Smooth muscle cell of the brain vasculature (primary cell): ENCODE measurements around the gene SFI1.
"Not testable (repeated sequence)": the region's sequence is repeated elsewhere in the genome, so short reads cannot be mapped to it uniquely, and the experiment has no call there.

ENCODE experiments used
- DNase-seq: peaks from one replicate; pipeline ENCODE4 v3.0.0-alpha.2; 2012; ENCODE audit warnings: low read depth, low spot score

The SFI1 gene

DNA sequence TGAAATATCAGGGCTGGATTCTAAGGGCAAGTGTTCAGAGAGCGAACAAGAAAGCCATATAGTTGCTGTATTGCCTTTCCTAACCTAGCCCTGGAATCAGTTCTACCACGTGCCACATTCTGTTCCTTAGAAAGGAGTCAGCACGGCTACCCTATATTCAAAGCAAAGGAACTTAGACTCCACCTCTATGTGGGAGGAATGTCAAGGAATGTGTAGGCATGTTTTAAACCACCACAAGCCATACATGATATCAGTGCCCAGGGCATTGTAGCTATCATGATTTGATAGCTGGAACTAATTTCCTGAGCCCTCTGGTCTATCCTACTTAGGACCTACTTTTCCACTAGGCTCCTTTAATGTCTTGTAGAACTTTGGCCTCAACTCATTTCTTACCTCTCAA lies 4.2 kb upstream of the SFI1 start:
- DNase-seq = no peak

DNA sequence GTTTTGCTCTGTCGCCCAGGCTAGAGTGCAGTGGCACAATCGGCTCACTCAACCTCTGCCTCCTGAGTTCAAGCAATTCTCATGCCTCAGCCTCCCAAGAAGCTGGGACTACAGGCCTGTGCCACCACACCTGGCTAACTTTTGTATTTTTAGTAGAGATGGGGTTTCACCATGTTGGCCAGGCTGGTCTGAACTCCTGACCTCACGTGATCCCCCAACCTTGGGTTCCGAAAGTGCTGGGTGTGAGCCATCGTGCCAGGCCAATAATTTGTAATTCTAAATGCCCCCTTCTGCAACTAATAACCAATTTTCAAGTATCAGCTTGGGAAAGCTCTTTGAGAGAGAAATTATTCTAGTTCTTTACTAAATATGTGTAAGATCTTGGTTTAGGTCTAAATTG lies 3.0 kb upstream of the SFI1 start:
- DNase-seq = not testable (repeated sequence)

DNA sequence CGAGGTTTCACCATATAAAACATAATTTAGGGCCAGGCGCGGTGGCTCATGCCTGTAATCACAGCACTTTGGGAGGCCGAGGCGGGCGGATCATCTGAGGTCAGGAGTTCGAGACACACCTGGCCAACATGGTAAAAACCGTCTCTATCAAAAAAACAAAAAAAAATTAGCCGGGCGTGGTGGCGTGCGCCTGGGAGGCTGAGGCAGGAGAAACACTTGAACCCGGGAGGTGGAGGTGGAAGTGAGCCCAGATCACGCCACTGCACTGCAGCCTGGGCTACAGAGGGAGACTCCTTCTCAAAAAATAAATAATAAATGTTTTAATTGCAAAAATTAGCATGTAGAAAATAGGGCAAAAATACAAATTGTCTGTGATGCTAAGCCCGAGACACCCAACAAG lies 993 bp upstream of the SFI1 start:
- DNase-seq = no peak

DNA sequence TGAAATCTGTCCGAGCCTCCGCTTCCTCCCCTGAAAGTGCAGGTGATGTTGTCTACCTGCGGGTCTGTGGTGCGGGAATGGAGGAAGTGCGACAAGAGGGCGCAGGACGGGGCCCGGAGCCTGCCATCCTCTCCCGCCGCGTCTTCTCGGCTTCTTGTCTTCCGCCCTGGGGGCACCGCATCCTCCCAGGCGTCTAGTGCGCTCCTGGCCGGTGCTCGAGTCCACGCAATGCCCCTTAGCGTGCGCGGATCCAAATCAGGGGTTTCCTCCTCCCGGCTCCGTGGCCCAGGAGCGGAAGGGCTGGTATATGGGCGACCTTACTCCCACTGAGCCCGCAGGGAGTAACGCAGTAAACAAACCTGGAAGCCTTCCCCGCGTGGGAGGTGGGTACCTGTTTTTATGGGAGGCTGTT lies 405 bp downstream of the SFI1 start:
- no peak for DNase-seq

DNA sequence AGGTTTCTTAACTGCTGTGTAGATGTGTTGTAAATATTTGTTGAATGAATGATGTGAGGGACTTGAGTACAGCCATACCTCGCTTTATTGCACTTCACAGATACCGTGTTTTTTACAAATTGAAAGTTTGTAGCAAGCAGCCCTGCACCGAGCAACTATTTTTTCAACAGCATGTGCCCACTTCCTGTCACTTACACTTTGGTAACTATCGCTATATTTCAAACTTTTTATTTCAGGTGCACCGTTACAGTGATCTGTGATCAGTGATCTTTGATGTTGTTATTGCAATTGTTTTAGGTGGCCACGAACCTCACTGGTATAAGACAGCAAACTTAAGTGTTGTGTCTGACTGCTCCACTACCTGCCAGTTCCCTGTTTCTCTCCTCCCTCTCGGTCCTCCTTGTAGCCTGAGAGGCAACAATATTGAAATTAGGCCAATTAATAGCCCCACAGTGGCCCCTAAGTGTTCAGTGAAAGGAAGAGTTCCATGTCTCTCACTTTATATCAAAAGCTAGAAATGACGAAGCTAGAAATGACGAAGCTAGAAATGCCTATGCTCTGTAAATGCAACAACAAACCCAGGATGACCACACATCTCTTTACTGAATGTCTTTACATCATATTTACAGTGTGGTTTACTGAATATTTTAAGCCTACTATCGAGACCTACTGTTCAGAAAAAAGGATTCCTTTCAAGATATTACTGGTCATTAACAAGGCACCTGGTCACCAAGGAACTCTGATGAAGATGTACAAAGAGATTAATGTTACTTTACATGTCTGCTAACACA lies 1.0 kb downstream of the SFI1 start:
- no peak for DNase-seq

DNA sequence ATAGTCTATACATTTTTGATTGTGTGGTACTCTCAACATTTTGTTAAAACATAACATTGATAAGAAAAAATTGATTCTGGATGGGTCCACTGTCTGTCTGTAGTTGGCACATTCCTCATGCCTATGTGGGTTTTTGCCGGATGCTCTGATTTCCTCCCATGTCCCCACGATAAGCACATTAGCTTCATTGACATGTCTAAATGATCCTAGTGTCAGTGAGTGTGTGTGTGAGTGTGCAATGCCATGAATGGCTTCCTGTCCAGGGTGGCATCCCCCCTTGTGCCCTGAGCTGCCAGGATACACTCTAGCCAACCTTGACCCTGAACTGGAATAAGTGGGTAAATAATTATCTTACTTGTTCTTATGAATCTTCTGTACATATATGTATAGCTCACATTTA lies 5.4 kb downstream of the SFI1 start:
- DNase-seq = no peak

DNA sequence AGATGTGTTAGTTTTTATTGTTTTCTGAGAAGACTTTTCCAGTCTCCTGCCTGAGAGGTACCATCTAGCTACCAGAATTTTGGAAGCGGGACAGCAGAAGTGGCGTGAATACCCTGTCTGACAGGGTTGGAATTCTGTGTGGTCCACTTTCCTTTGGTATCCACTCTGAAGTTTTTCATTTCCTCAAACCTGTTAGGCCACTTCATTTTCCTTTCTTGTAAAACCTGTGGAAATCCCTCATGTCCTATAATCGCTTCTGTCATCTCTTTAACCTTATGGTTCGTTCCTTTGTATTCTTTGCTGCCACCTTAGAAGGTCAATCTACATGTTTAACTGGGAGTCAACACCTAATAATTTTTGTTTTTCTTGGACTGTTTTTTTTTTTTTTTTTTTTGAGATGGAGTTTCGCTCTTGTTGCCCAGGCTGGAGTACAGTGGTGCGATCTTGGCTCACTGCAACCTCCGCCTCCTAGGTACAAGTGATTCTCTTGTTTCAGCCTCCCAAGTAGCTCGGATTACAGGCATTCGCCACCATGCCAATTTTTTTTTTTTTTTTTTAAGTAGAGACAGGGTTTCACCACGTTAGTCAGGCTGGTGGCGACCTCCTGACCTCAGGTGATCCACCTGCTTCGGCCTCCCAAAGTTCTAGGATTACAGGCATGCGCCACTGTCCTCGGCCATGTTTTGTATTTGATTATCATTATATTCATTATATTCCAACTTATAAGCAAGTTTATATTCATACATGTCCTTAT lies 7.1 kb downstream of the SFI1 start:
- no peak for DNase-seq

DNA sequence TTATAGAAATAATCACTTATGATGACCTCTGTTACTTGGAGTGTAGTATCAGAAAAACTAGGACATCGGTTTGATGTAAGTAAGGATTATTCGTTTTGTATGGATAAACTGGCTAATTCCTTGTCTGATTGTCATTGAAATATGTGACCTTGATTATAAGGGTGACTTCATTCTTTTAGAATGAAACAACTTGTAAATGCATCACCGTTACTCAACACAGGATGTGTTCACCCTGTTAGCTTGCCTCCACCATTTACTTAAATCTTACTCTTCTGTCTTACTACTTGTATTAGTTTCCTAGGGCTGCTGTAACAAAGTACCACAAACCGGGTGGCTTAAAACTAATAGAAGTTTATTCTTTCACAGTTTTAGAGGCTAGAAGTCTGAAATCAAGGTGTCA lies 7.9 kb downstream of the SFI1 start:
- no peak for DNase-seq

DNA sequence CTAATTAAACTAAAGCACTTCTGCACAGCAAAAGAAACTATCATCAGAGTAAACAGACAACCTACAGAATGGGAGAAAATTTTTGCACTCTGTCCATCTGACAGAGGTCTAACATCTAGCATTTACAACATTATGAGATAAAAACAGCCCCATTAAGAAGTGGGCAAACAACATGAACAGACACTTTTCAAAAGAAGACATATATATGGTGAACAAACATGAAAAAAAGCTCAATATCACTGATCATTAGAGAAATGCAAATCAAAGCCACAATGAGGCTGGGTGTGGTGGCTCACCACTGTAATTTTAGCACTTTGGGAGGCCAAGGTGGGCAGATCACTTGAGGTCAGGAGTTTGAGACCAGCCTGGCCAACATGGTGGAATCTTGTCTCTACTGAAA lies 11.2 kb downstream of the SFI1 start:
- not testable (repeated sequence) for DNase-seq

DNA sequence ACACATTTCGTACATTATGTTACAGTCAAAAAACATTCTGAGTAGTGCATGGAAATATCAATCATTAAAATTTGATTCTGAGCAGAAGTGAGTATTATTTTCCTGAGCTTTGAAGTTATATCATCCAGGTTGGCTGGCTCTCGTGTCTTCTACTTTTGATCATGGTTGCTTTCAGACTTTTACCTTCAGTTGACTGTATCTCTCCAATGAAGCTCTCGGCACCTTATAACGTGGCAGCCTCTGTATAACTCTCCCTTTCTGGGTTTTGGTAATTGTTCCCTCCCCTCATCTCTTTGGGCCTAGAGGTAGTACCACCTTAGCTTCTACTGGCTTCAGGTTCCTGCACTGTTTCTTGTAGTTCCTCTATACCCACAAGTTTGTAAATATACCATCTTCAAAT lies 12.2 kb downstream of the SFI1 start:
- no peak for DNase-seq

DNA sequence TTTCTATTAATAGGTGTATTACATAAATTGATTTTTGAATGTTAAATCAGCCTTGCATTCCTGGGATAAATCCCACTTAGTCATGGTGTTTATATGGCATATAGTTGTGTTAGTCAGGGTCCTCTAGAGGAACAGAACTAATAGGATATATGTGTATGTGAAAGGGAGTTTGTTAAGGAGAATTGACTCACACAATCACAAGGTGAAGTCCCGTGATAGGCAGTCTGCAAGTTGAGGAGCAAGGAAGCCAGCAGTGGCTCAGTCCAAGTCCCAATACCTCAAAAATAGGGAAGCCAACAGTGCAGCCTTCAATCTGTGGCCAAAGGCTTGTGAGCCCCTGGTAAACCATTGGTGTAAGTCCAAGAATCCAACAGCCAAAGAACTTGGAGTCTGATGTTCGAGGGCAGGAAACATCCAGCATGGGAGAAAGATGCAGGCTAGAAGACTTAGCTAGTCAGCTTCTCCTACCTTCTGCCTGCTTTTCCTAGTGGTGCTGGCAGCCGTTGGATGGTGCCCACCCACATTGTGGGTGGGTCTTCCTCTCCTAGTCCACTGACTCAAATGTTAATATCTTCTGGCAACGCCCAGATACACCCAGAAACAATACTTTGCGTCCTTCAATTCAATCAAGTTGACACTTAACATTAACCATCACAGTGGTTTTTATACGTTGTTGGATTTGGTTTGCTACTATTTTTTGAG lies 12.9 kb downstream of the SFI1 start:
- DNase-seq = no peak

DNA sequence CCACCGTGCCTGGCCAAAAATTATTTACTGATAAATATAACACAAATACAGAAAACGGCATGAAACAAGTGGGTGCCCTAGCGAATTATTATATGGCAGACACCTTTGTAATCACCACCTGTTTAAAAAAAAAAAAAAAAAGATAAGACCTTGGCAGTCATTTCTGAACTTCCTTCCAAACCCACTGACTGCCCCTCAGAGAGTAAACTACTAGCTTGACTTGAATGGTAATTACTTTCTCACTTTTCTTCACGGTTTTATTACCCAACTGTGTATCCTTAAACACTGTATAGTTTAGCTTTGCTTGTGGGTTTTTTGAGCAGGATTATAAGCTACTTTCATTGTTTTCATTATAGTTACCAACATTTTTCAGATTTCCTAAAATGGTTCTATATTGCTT lies 23.7 kb downstream of the SFI1 start:
- no peak for DNase-seq

DNA sequence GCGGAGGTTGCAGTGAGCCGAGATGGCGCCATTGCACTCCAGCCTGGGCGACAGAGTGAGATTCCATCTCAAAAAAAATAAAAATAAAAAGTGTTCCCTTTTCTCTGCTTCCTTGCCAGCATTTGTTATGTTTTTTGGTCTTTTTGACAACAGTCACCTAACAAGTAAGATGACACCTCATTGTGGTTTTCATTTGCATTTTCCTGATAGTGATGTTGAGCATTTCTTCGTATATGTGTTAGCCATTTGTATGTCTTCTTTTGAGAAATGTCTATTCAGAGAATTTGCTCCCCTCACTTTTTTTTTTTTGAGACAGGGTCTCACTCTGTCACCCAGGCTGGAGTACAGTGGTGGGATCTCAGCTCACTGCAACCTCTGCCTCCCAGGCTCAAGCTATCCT lies 27.8 kb downstream of the SFI1 start:
- DNase-seq = not testable (repeated sequence)

DNA sequence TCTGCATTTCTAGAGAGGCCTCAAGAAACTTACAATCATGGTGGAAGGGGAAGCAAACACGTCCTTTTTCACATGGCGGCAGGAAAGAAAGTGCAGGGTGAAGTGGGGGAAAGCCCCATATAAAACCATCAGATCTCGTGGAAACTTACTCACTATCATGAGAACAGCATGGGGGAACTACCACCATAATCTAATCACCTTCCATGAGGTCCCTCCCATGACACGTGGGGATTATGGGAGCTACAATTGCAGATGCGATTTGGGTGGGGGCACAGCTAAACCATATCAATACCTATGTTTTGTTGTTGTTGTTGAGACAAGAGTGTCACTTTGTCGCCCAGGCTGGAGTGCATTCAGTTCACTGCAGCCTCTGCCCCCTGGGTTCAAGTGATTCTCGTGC lies 29.9 kb downstream of the SFI1 start:
- no peak for DNase-seq

DNA sequence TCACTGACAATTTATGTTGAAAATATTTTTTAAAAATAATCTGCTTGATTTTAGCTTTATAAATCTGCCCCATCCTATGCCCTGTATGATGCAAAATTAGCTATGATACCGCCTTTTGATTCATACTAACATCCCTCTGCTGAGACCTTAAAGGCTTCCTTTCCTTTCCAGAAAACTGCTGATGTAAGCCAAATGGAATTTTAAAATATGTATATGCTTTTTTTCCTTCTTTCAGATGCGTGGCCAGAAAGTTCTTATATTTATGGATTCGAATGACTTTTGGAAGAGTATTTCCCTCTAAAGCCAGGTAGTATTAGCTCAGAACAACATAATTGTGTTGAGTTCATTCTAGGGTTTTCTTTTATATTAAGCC lies 34.5 kb downstream of the SFI1 start:
- DNase-seq = peak; percentile 20

DNA sequence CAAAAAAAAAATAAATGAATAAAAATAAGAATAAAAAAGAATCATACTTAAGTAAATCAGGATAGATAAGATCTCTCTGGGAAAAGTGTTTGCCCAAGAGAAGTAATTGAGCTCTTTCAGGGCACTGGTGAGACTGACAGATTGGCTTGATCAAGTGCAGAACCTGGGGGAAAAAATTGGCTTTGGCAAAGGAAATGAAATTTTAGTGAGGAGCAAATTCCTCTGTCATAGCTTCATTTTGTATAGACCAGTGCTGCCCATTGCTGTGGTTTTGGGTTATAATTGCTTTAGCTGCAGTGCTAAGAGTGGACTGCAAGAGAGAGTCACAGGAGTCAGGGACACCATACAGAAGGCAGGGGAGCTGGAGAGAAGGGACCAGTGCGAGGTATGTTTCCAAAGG lies 35.7 kb downstream of the SFI1 start:
- no peak for DNase-seq

DNA sequence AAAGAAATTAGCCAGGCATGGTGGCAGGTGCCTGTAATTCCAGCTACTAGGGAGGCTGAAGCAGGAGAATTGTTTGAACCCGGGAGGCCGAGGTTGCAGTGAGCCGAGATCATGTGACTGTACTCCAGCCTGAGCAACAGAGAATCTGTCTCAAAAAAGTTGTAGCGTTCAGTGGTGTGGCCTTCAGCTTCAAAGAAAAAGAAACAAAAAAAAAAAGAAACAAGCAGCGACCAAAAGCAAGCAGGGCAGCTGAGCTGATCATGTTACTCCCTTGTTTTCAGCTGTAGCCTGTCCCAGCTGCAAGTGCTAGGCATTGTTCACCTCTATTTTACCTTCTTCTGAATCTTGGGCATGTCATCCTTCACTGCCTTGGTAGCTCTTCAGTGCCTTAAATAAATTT lies 37.0 kb downstream of the SFI1 start:
- DNase-seq = no peak

DNA sequence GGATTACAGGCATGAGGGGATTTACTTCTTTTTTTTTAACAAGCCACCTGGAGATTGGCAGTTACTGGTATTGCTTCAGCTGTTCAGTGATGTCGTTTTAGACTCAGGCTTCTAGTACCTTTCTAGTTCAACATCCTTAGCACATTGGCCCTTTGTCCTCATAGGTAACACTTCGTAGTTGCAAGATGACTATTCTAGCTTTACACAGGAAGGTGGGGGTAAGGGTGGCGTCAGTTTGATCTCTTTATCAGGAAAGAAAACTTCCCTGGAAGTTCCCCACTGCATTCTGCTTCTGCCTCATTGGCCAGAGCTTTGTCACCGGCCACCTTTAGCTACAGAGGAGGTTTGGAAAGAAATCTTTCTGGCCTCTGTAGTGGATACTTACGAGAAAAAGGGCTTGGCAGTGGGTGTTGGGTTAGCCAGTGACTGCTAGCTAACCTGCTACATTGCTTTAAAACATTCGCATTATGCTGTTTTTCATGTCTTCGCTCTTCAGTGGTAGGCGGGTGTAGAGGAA lies 40.7 kb downstream of the SFI1 start:
- no peak for DNase-seq

DNA sequence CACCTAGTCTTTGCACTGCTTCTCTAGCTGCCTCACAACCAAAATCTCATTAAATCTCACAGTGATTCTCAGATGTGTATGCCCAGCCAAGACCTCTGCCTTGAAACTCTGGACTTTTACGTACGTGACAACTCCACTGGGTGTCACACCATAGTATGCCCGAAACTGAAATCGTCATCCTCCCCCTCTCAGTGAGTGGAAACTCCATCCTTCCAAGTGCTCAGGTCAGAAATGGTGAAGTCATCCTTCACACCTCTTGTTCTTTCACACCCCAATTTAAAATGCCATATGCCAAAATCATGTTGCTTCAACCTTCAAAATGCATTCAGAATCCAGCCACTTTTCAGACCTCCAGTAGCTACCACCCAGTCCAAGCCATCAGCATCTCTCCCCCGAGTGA lies 42.5 kb downstream of the SFI1 start:
- no peak for DNase-seq

DNA sequence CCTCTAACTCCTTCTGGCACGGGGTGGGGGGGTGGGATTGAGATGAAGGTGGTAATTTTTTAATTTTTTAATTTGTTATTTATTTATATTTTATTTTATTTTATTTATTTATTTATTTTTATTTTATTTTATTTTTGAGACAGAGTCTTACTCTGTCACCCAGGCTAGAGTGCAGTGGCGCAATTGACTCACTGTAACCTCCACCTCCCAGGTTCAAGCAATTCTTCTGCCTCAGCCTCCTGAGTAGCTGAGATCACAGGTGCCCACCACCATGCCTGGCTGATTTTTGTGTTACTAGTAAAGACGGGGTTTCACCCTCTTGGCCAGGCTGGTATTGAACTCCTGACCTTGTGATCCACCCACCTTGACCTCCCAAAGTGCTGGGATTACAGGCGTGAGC lies 43.8 kb downstream of the SFI1 start:
- DNase-seq = not testable (repeated sequence)

DNA sequence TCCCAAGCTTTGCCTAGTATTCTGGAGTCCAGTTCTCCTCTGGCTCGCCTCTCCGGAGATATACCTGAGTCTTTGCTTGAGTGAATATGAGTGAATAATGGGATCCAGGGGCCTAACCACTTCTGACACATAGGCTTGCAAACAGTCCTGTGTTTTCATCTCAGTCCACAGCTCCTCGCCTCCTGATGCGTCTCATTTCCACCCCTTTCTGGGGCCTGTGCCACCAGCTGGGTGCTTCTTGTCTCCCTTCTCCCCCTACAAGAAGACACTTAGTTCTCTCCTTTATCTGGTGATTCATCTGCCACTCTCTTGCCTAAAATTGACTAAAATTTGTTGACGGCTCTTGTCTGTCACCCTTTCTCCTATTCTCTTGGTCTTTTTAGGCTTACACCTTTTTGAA lies 44.6 kb downstream of the SFI1 start:
- no peak for DNase-seq
